Measurements from ENCODE around the gene CD200R1L. TPM values are rescaled to one million over a fixed set of nuclear protein-coding genes. Genes with fewer than 3 reads are reported as not detected.

Gene CD200R1L
- total RNA-seq, 1 experiment from 2014 or later, result not detected

- H3K4me1 Mint-ChIP-seq, result no peaks in the 10 kb centered on the region
- DNase-seq (ENCODE audit: low spot score) (no peak), ATAC-seq (no peak)
- TF ChIP-seq GTF2I (CRISPR knock-in tag; conservative IDR thresholded peaks at IDR 0.05), result no peak
- TF ChIP-seq TEAD1 (CRISPR knock-in tag; IDR thresholded peaks at IDR 0.05), result no peak
- TF ChIP-seq MYBL2 (CRISPR knock-in tag; IDR thresholded peaks at IDR 0.05), result no peak
- TF ChIP-seq, protein P1, sequence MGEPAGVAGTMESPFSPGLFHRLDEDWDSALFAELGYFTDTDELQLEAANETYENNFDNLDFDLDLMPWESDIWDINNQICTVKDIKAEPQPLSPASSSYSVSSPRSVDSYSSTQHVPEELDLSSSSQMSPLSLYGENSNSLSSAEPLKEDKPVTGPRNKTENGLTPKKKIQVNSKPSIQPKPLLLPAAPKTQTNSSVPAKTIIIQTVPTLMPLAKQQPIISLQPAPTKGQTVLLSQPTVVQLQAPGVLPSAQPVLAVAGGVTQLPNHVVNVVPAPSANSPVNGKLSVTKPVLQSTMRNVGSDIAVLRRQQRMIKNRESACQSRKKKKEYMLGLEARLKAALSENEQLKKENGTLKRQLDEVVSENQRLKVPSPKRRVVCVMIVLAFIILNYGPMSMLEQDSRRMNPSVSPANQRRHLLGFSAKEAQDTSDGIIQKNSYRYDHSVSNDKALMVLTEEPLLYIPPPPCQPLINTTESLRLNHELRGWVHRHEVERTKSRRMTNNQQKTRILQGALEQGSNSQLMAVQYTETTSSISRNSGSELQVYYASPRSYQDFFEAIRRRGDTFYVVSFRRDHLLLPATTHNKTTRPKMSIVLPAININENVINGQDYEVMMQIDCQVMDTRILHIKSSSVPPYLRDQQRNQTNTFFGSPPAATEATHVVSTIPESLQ (CRISPR knock-in tag; IDR thresholded peaks at IDR 0.05), result no peak
- TF ChIP-seq, protein P2, sequence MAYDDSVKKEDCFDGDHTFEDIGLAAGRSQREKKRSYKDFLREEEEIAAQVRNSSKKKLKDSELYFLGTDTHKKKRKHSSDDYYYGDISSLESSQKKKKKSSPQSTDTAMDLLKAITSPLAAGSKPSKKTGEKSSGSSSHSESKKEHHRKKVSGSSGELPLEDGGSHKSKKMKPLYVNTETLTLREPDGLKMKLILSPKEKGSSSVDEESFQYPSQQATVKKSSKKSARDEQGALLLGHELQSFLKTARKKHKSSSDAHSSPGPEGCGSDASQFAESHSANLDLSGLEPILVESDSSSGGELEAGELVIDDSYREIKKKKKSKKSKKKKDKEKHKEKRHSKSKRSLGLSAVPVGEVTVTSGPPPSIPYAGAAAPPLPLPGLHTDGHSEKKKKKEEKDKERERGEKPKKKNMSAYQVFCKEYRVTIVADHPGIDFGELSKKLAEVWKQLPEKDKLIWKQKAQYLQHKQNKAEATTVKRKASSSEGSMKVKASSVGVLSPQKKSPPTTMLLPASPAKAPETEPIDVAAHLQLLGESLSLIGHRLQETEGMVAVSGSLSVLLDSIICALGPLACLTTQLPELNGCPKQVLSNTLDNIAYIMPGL (CRISPR knock-in tag; IDR thresholded peaks at IDR 0.05), result no peak
- H3K9me3 Mint-ChIP-seq, result peaks cover 14% of the 10 kb centered on the region
- CTCF ChIA-PET, result no interaction called here
- no peaks in the 10 kb centered on the region for H3K27me3 Mint-ChIP-seq (ENCODE audit: low read depth)
- H3K4me3 Mint-ChIP-seq, result no peak overlapping the region
- H3K36me3 Mint-ChIP-seq, result no peaks in the 10 kb centered on the region
- H3K27ac Mint-ChIP-seq, result no peak overlapping the region
- POLR2A ChIA-PET, result no interaction called here
These were observed 46.7 kb downstream of the CD200R1L start for GRCh38 chr3:112799946-112800345.

- POLR2A ChIA-PET, result no interaction called here
- H3K27ac Mint-ChIP-seq, result no peak overlapping the region
- DNase-seq (ENCODE audit: low spot score), result no peak
- TF ChIP-seq ETV6 (CRISPR knock-in tag; IDR thresholded peaks at IDR 0.05) (no peak), CBFB (CRISPR knock-in tag; IDR thresholded peaks at IDR 0.05; ENCODE audit: low read depth) (no peak), ZNF232 (CRISPR knock-in tag; IDR thresholded peaks at IDR 0.05) (no peak), AR (CRISPR knock-in tag; IDR thresholded peaks at IDR 0.05) (no peak), ESRRA (CRISPR knock-in tag; IDR thresholded peaks at IDR 0.05; ENCODE audit: borderline replicate concordance) (no peak), JAZF1 (CRISPR knock-in tag; IDR thresholded peaks at IDR 0.05) (no peak), ZNF416 (CRISPR knock-in tag; IDR thresholded peaks at IDR 0.05) (no peak), IRF2 (CRISPR knock-in tag; IDR thresholded peaks at IDR 0.05; ENCODE audit: borderline replicate concordance, low read depth) (no peak), ZNF512 (CRISPR knock-in tag; IDR thresholded peaks at IDR 0.05; ENCODE audit: borderline replicate concordance) (no peak), ZNF396 (CRISPR knock-in tag; IDR thresholded peaks at IDR 0.05; ENCODE audit: borderline replicate concordance) (no peak)
- TF ChIP-seq, protein P3, sequence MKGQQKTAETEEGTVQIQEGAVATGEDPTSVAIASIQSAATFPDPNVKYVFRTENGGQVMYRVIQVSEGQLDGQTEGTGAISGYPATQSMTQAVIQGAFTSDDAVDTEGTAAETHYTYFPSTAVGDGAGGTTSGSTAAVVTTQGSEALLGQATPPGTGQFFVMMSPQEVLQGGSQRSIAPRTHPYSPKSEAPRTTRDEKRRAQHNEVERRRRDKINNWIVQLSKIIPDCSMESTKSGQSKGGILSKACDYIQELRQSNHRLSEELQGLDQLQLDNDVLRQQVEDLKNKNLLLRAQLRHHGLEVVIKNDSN (CRISPR knock-in tag; IDR thresholded peaks at IDR 0.05), result no peak
- TF ChIP-seq, protein P4, sequence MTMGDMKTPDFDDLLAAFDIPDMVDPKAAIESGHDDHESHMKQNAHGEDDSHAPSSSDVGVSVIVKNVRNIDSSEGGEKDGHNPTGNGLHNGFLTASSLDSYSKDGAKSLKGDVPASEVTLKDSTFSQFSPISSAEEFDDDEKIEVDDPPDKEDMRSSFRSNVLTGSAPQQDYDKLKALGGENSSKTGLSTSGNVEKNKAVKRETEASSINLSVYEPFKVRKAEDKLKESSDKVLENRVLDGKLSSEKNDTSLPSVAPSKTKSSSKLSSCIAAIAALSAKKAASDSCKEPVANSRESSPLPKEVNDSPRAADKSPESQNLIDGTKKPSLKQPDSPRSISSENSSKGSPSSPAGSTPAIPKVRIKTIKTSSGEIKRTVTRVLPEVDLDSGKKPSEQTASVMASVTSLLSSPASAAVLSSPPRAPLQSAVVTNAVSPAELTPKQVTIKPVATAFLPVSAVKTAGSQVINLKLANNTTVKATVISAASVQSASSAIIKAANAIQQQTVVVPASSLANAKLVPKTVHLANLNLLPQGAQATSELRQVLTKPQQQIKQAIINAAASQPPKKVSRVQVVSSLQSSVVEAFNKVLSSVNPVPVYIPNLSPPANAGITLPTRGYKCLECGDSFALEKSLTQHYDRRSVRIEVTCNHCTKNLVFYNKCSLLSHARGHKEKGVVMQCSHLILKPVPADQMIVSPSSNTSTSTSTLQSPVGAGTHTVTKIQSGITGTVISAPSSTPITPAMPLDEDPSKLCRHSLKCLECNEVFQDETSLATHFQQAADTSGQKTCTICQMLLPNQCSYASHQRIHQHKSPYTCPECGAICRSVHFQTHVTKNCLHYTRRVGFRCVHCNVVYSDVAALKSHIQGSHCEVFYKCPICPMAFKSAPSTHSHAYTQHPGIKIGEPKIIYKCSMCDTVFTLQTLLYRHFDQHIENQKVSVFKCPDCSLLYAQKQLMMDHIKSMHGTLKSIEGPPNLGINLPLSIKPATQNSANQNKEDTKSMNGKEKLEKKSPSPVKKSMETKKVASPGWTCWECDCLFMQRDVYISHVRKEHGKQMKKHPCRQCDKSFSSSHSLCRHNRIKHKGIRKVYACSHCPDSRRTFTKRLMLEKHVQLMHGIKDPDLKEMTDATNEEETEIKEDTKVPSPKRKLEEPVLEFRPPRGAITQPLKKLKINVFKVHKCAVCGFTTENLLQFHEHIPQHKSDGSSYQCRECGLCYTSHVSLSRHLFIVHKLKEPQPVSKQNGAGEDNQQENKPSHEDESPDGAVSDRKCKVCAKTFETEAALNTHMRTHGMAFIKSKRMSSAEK (CRISPR knock-in tag; IDR thresholded peaks at IDR 0.05; ENCODE audit: borderline replicate concordance), result no peak
- TF ChIP-seq, protein P5, sequence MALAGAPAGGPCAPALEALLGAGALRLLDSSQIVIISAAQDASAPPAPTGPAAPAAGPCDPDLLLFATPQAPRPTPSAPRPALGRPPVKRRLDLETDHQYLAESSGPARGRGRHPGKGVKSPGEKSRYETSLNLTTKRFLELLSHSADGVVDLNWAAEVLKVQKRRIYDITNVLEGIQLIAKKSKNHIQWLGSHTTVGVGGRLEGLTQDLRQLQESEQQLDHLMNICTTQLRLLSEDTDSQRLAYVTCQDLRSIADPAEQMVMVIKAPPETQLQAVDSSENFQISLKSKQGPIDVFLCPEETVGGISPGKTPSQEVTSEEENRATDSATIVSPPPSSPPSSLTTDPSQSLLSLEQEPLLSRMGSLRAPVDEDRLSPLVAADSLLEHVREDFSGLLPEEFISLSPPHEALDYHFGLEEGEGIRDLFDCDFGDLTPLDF (CRISPR knock-in tag; IDR thresholded peaks at IDR 0.05), result no peak
- TF ChIP-seq, protein P6, sequence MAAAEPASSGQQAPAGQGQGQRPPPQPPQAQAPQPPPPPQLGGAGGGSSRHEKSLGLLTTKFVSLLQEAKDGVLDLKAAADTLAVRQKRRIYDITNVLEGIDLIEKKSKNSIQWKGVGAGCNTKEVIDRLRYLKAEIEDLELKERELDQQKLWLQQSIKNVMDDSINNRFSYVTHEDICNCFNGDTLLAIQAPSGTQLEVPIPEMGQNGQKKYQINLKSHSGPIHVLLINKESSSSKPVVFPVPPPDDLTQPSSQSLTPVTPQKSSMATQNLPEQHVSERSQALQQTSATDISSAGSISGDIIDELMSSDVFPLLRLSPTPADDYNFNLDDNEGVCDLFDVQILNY (CRISPR knock-in tag; IDR thresholded peaks at IDR 0.05), result no peak
These were observed 52.0 kb downstream of the CD200R1L start for GRCh38 chr3:112794622-112795172.

More at GRCh38 chr3:112794622-112795172, 52.0 kb downstream of the CD200R1L start:
- H3K4me1 Mint-ChIP-seq, result peaks cover 19% of the 10 kb centered on the region
- H3K27me3 Mint-ChIP-seq (ENCODE audit: low read depth), result no peaks in the 10 kb centered on the region
- 0 out of 2 replicates have a peak, but pooled peaks cover 3% of the 10 kb centered on the region for H3K36me3 Mint-ChIP-seq
- CTCF ChIA-PET, result interaction anchor here (2.7 kb wide), 1 partner anchor 60 kb away, joined by 6 read pairs; no protein-coding TSS in a partner anchor
- H3K9me3 Mint-ChIP-seq, result peaks cover 15% of the 10 kb centered on the region
- no peak for ATAC-seq
- no peak overlapping the region for H3K4me3 Mint-ChIP-seq

Measured in WTC11 (cell line).